ENCODE measurements around the gene GABBR2. TPM values are rescaled to one million over a fixed set of nuclear protein-coding genes. Genes with fewer than 3 reads are reported as not detected.

GABBR2 gene
- total and polyA plus RNA-seq, 2 of the 8 experiments (the other 6 are each of a cell fraction or from before 2014, with no cell fraction given) = 0.50 to 1.2 TPM

- TF ChIP-seq KDM1A (IDR thresholded peaks at IDR 0.05; ENCODE audit: borderline replicate concordance, low read length) (no peak), BACH1 (IDR thresholded peaks at IDR 0.05; ENCODE audit: low read length) (no peak), NANOG (IDR thresholded peaks at IDR 0.05; ENCODE audit: insufficient read depth, low read depth, low read length, poor library complexity, severe bottlenecking) (peak; percentile 13)
Measured at GRCh38 chr9:98678244-98678842, 30.4 kb downstream of the GABBR2 start (continued).

Data from H1 (cell line).